HG03060 (cell line): ENCODE measurements around the gene SEMA3C.

Experiments used
- ATAC-seq: cut with Tn5 transposase; IDR thresholded peaks from one replicate; pipeline ENCODE4 v1.9.1; 2021; ENCODE audit warnings: low read depth, moderate number of reproducible peaks; ENCODE audit not compliant: unreplicated experiment

SEMA3C gene

GRCh38 chr7:80858141-80858903, 60.5 kb downstream of the SEMA3C start:
- ATAC-seq = no peak

DNA sequence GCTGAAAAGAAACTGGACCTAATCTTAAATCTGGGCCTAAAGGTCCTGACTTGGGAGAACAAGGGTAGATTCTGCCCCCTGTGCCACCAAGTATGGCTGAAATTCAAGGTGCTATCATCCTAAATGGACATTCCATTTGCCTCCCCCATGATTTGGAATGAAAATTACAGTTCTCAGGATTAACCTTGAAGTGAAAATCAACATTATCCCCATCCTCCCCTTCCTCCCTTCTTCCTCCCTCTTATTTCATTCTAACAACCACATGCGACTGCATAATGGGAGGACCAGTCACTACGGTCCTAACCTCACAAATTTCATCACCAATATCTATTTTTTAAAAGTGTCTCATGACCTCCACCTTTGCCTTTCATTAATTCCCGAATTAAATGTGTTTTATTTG, 62.1 kb downstream of the SEMA3C start:
- ATAC-seq = no peak

DNA sequence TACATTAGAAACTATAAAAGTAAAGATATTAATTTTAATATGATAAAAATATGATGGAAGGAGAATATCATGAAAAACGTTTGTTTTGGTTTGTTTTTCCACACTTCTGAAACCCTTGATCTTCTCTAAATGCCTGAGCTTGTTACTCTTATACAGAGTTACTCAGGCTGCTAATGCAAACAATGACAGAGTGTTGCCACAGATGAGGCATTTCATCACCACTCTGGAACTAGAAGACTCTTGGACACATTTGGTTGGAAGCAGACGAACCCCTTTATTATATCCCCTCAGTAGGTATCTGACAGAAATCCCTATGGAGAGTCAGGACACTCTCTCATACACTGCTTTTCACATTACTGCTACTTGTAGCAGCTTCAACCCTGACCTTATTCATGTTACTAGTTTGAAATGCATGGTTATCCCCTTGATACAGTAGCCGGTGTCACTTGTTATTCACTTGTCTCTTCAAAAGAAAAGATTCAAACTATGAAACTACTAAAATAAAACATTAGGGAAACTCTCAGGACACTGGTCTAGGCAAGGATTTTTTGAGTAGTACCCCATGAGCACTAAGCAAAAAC, 66.9 kb downstream of the SEMA3C start:
- no peak for ATAC-seq

DNA sequence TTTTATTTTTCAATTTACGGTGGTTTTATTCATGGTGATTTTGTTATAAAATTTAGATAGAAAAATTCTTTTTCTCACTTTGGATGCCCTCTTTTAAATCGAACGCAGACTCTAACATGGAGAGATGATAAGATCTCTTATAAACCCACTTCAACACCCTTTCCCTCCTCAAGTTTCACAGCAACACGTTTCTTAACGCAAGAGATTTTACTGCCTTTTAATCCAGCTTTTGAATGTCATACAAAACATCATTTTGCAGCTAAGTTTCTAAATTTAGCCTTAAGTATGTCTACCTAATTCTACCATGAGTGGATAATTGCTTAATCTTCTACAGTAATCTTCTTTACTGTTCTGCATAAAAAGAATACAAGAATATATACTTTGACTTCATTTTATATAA, 70.0 kb downstream of the SEMA3C start:
- ATAC-seq = no peak

DNA sequence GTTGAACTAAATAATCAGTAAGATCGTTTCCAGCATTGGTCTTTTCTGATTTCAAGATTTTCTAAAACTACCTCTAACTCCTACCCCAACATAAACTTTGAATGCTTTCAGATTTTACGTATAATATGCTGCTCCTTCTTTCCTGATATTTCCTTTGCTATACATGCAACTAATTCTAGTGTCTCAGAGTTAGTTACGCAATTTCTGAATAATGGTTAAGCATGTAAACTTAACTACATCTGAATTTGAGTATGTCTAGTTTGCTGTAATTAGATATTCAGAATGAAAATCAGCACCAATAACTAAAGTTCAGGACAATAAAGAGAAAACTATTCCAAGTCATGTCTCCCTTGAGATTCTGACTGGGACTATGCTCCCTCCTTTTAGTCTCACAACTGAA, 71.0 kb downstream of the SEMA3C start:
- no peak for ATAC-seq

- ATAC-seq = no peak
Measured at GRCh38 chr7:80847027-80847426, 71.8 kb downstream of the SEMA3C start.

DNA sequence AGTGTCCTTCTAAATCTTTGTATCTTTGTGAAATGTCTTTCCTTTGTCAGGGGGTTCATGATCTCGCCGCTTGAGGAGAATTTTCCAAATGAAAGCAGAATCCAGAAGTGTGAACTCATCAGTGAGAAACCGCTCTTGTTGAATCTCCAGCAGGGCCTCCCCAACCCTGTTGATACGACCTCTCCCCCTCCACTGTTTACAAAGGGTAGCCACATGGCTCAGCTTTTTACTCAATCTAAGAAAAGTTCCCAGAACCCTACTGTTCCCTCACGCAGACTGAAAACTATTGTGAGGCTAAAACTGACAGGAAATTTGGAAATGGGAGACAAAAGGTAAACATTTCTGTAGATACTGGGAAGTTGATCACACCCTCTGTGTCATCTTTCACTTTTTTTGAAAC, 73.9 kb downstream of the SEMA3C start:
- no peak for ATAC-seq

DNA sequence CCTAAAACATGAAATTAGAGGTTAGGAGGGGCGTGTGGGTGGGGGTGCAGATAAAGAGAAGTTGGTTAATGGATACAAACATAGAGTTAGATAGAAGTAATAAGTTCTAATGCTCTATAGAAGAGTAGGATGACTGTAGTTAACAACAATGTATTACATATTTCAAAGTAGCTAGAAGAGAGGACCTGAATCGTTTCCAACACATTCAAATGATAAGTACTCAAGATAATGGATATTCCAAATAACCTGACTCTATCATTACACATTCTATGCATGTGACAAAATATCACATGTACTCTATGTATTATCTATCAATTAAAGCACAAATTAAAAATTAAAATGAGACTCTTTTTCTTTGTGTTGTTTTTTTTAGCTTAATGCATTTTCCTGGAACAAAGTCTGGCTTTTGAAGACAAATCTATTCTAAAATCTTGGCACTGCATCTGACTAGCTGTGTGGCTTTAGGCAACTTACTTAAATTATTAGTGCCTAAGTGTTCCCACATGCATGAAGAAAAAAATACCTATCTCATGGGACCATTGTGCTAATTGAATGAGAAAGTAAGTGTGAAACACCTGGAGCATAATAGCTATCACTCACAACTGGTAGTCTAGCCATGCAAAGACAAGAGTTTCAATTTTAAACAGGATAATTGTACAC, 75.7 kb downstream of the SEMA3C start:
- ATAC-seq = no peak

- ATAC-seq = no peak
Measured at GRCh38 chr7:80842022-80842790, 76.6 kb downstream of the SEMA3C start.

DNA sequence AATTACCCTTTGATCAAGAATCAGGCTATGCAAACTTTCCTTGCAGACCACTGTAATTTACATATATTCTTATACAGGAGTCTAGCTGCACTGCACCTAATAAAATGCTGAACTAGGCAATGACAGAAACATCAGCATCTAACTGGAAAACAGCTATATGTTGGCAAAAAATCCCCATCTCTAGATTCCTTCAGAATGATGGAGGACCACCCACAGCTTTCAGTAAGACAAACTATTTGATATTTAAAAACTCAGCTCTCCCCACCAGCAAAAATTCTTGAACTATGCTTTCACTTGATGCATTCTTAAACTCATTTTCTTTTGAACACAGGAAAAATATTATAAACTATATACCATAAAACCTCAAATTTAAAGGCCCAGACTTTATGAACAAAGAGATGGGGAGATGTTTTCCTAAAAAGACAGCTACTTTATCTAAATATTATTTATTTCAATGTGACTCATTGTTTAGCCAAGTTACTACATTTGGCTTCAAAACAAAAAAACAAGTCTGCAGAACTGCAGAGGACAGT, 77.4 kb downstream of the SEMA3C start:
- ATAC-seq = no peak

- no peak for ATAC-seq
Measured at GRCh38 chr7:80840681-80841080, 78.2 kb downstream of the SEMA3C start.

DNA sequence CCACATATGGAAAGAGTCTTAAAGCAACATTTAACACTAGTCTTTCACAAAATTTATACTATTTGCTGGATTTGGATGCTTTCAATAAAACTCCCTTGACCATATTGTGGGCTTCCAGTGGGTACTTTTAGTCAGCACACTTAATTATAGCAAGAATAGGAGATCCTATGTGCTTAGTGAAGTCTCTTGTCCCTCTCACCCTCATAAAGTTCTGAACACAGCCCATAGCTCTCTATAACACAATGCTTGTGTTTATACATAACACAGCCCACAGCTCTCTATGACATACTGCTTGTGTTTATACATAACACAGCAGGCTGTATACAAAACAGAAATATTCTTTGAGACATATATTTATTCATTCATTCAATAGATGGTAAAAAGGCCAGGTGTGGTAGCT, 79.0 kb downstream of the SEMA3C start:
- ATAC-seq = no peak

- ATAC-seq = no peak
Measured at GRCh38 chr7:80838643-80839042, 80.2 kb downstream of the SEMA3C start.

DNA sequence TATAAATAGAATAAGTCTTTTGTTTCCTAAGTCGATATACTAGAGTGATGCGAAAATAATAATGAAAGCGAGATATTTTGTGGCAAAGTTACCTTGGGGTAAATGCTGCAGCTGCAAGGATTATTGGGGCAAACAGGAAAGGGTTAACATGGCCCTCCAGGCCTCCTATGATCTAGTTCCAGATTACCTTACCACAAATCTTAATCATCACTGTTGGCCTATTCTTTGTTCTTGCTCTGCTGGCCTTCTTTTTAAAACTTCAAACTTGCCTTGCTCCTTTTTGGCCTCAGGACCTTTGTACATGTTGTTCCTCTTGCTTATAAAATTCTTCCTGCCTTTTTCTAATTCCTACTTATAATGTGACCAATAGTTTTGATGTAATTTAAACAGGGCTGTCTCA, 81.5 kb downstream of the SEMA3C start:
- no peak for ATAC-seq

DNA sequence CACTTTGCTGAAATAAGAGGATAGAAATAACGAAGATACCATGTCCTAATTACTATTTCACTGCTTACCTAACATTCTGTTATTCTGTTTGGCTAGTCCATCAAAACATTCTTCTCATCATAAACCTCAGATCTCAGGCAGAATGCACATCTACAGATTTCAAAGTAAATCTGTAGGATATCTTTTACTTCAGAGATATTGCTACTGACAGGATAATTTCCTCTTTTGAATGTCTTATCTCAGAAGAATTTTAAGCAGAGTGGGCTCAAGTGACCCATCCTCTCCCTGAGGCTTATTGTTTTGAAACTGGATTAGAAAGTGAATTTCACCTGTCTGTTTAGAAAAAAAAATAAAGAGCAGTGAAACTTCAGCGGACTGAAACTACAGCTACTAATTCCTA, 83.6 kb downstream of the SEMA3C start:
- no peak for ATAC-seq

DNA sequence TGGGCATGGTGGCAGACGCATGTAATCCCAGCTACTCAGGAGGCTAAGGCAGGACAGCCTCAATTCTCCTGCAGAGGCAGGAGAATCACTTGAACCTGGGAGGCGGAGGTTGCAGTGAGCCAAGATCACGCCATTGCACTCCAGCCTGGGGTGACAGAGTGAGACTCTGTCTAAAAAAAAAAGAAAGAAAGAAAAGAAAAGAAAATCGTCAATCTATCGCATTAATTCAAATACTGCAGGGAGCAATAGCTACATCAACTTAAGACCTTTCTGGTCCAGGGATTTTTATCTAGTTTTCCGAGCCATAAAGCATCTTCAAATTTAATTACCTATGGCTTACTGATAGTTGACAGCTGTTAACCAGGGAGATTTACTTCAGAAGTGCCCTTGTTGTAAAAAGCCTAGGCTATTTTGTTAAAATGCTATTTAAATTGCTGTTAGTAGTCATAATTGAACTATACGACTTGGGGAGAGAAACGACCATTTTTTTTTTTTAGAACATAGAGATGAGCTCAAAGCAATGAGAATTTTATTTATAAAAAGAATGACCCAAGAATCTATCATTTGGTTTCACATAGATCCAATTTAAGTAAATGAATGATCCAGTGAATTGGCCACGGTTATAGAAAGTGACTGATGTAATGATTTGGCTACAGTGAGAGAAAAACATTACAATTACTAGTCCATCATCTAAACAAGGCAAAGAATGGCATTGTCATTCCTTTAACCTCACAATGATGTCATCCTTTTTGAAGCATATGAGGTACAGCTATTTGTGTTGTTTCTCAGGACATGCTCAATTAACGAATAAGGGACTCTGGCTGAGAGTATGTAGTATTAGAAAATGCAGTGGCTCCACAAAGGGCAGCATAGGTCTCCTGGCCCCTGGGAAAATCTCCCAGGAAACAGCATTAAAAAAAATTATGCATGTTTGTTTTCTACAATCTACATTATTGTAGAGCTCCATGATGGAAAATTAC, 85.3 kb downstream of the SEMA3C start:
- no peak for ATAC-seq

DNA sequence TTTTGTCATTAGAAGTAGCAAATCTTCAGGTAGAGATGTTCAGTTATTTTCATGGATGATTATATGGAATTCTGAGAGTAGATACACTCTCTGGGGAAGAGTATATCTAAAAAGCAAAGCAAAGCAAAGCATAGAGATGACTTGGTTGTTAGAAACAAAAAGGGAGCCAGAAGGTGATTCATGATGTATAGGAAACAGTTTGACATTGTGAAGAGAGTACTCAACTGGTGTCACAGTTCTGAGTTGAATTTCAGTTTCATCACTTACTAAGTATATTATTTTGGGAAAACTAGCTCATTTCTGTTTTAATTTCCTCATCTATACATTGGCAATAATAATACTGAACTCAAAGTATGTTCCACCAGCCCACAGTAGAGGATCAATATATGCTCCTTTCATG, 86.8 kb downstream of the SEMA3C start:
- no peak for ATAC-seq

GRCh38 chr7:80830584-80831285, 88.1 kb downstream of the SEMA3C start:
- ATAC-seq = no peak

DNA sequence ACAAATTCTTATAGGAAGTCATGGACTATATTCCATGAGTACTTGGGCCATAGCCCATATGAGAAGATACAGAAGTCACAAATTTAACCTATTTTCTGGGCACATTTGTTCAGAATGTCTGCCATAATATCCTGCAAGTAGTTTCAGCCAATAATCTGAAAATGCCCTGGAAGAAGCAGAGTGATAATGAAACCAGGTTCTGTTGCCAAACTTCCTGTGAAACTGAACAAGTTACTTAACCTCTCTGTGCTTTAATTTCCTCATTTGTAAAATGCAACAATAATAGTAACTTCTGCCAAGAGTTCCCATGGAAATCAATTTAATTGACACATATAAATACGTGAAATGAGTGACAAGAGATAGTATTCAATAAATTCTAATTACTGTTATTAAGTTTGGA, 88.8 kb downstream of the SEMA3C start:
- no peak for ATAC-seq
